KOPT-K1 (cell line): Measurements from ENCODE around the gene IL10.

Source experiments
- H3K27ac ChIP-seq: fragments of 200-600 bp; sonication (generic); 2 replicates; pipeline ENCODE4 v1.5.1; 2016; ENCODE audit warnings: antibody characterized with exemption, mild to moderate bottlenecking, low read depth, low read length; ENCODE audit not compliant: poor library complexity, severe bottlenecking
- H3K36me3 ChIP-seq: fragments of 200-600 bp; sonication (generic); 2 replicates; pipeline ENCODE4 v1.5.1; 2017; ENCODE audit warnings: antibody characterized with exemption, mild to moderate bottlenecking, low read length, moderate library complexity; ENCODE audit not compliant: insufficient read depth
- H3K9me3 ChIP-seq: fragments of 200-600 bp; sonication (generic); 2 replicates; pipeline ENCODE4 v1.5.1; 2017; ENCODE audit warnings: antibody characterized with exemption, low read length, mild to moderate bottlenecking; ENCODE audit not compliant: insufficient read depth, poor library complexity, severe bottlenecking

The IL10 gene

GRCh38 chr1:206760590-206760989 lies 11.7 kb downstream of the IL10 start:
- Histone ChIP-seq H3K9me3 (peaks cover 6% of the 10 kb centered on the region), H3K27ac (no peak overlapping the region), H3K36me3 (no peaks in the 10 kb centered on the region)

DNA sequence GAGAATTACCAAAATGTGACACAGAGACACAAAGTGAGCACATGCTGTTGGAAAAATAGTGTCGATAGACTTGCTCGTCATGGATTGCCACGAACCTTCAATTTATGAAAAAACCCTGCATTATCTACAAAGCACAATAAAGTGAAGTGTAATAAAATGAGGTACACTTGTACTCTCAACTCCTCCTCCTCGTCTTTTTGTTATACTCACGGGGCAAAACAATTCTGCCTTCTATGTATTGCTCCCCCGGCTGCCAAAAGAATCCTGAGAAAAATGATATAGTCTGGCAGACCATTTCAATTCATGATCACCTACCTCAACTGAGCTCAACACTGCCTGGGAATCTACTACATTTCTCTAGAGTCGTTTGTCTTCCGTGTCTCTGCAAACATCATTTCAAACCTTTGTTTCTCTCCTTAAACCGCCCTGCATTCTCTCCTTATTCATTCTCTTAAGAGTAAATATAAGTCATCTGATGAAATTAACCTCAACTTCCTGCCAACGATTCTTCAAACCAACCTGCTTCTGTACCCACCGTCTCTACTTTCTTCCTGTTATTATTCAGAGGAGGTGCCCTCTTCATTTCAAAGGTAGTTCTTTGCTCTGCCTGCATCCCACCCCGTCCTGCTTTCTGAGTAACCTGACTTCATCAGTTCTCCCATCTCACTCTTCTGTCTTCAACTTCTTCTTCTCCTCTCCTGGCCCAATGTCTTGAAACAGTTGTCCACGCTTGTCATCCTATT lies 14.6 kb downstream of the IL10 start:
- H3K27ac ChIP-seq = peak overlapping the region; percentile 95
- H3K9me3 ChIP-seq = no peaks in the 10 kb centered on the region

DNA sequence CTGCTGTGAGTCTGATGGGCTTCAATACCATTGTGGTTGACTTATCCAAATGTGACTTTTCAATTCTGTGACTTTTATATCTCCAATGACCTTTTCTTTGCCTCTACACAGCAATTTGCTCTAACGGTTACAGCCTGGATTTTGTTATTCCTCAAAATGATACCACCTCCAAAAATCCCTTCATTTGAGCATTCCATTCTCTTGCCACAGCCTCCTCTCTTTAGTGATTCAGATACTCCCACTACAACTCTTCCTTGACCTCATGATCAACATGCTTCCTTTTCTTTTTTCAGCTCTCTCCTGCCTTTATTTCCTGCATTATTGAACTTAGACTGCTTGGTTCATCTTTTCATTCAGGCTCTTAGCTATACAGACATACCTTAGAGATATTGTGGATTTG lies 18.3 kb downstream of the IL10 start:
- Histone ChIP-seq H3K27ac (no peak overlapping the region), H3K36me3 (no peaks in the 10 kb centered on the region), H3K9me3 (no peaks in the 10 kb centered on the region)

More for the DNA sequence above, 14.6 kb downstream of the IL10 start:
- no peaks in the 10 kb centered on the region for H3K36me3 ChIP-seq

GRCh38 chr1:206753141-206753540 lies 19.2 kb downstream of the IL10 start:
- Histone ChIP-seq H3K9me3 (no peaks in the 10 kb centered on the region), H3K36me3 (no peaks in the 10 kb centered on the region), H3K27ac (no peak overlapping the region)

- Histone ChIP-seq H3K36me3 (no peaks in the 10 kb centered on the region), H3K27ac (no peak overlapping the region)
Observed at GRCh38 chr1:206752481-206752880, 19.8 kb downstream of the IL10 start.

DNA sequence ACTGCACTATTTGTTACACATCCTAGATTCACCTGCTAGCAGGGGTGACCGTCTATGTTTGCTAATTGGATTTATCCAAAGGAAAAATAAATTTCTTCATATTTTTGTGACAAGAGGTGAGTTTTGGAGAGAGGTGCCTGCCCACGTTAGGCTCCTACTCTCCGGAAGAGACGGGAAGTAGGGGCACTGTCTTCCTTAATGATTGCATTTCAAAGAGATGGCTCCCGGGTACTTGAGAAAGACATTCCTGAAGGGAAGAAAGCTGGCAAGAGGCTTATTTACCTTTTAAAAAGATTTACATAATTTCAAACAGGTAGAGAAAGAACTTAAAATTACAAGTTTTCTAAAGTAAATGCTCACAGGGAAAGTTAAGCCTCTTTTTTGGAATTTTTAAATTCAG lies 20.4 kb downstream of the IL10 start:
- no peaks in the 10 kb centered on the region for H3K9me3 ChIP-seq
- H3K27ac ChIP-seq = no peak overlapping the region

More at GRCh38 chr1:206752481-206752880, 19.8 kb downstream of the IL10 start:
- H3K9me3 ChIP-seq = no peaks in the 10 kb centered on the region

GRCh38 chr1:206748348-206749030 lies 23.8 kb downstream of the IL10 start:
- Histone ChIP-seq H3K9me3 (no peaks in the 10 kb centered on the region), H3K27ac (no peak overlapping the region), H3K36me3 (no peaks in the 10 kb centered on the region)

More for the DNA sequence above, 20.4 kb downstream of the IL10 start:
- H3K36me3 ChIP-seq = no peaks in the 10 kb centered on the region

DNA sequence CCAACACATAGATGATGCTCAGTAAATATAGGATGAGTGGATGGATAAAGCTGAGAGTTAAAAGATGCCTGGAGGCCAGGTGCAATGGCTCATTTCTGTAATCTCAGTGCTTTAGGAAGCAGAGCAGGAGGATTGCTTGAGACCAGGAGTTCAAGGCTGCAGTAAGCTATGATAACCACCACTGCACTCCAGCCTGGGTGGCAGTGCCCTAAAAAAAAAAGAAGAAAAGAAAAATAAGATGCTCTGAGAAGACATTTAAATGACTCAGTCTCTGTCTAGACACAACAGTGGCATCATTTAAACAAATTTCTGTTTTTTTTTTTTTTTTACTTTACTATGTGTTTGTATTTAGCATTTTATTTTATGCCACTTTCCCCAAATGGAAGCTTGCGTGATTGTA lies 27.0 kb downstream of the IL10 start:
- Histone ChIP-seq H3K27ac (no peak overlapping the region), H3K36me3 (no peaks in the 10 kb centered on the region), H3K9me3 (no peaks in the 10 kb centered on the region)

DNA sequence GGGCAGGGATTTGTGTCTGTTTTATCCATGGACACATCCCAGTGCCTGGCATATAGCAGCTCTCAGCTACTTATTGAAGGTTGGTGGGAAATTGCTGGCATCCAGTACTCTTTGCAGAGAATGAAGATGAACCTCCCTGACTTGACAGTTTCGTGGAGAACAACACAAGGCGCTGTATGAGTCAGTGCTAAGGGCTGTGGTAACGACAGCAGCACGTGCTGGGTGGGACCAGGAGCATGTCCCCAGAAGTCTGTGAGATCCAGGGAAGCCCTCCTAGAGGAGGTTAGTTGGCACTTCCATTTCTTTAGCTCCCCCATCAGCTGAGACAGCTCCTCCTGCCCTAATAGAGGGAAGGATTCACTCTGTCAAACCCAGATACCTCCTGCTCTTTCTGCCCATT lies 27.6 kb downstream of the IL10 start:
- Histone ChIP-seq H3K36me3 (no peaks in the 10 kb centered on the region), H3K9me3 (no peaks in the 10 kb centered on the region), H3K27ac (no peak overlapping the region)

DNA sequence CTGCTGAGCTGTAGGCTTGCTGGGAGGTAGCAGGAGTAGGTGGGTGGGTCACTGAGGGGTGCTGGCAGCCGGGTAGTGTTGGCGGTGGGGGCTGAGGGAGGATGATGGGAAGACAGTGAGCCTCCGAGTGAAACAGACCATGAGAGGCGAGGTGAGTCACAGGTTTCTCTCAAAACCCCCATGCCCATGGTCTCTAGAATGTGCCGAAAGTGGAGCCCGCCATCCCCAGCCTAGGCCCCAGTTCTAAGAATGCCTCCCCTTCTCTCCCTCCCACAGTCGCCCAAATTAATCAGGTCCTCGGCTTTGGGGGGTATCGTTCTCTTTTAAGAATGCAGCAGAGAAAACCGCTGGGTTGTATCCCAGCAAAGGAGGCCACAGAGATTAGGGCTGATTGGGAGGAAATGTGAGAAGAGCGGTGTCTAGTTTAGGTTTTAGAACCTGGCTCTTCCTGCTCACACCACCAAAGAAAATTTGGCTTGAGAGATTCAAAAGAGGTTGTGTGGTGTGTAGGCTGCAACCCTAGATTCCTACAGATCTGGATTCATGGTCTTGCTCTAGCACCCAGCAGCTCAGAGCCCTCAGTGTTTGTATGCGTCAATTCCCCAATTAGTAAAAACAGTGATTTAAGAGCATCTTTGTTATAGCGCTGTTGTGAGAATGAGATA lies 29.4 kb downstream of the IL10 start:
- Histone ChIP-seq H3K9me3 (no peaks in the 10 kb centered on the region), H3K27ac (peak overlapping the region; percentile 72), H3K36me3 (no peaks in the 10 kb centered on the region)

DNA sequence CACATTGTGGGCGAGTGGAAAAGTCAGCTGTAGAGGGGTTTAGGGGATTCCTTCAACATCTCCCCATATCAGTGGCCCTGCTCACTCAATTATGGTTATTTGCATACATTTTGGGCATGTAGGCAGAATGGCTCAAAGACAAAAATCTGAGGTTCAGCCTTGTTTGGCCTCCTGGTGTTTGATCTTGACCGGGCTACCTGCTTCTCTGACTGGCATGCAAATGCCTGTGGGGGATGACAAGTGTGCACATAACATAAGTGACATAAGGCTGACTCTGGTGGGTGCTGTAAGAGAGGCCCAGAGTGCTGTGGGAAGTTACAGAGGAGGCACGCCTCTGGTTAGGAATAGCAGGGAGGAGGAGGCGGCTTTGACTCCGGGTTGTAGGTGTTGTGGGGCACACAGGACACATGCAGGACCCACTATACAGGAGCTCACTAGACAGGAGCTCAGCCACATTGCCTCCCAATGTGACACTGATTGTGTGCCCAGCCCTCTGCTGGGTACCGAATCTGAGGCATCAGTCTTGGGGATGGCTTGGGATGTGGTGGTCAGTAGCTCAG lies 31.1 kb downstream of the IL10 start:
- H3K27ac ChIP-seq = peak overlapping the region; percentile 72
- H3K36me3 ChIP-seq = no peaks in the 10 kb centered on the region
- H3K9me3 ChIP-seq = no peaks in the 10 kb centered on the region

DNA sequence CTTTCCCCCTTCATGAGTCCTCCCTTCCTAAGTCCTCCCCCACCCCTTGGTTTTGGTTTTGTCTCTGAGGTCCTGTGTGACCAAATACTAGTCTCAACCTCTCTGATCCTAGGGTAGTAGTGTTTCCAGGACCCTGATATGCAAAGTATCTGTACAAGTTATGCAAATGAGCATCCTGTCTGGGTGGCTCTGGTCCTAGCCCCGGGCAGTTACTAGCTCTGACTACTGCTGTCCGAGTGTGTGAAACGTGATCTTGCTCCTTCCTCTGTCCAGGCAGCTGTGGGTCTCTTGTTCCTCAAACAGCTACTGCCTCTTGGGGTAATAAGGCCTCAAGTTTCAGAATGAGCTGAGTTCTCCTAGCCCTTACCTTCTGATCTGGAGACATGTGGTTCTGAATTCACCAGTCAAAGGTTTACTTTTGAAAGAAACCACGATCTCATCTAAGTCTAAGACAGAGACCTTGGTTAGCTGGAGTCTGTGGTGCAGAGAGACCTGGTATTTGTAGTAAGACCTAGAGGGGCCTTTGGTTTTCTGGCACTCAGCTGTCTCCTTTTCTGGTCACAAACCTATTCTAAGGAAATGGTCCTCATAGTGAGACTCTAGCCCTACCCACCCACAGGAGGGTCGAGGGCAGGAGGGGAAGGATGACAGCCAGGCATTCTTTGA lies 32.8 kb downstream of the IL10 start:
- H3K27ac ChIP-seq = peak overlapping the region; percentile 74
- no peaks in the 10 kb centered on the region for H3K9me3 ChIP-seq
- no peaks in the 10 kb centered on the region for H3K36me3 ChIP-seq

DNA sequence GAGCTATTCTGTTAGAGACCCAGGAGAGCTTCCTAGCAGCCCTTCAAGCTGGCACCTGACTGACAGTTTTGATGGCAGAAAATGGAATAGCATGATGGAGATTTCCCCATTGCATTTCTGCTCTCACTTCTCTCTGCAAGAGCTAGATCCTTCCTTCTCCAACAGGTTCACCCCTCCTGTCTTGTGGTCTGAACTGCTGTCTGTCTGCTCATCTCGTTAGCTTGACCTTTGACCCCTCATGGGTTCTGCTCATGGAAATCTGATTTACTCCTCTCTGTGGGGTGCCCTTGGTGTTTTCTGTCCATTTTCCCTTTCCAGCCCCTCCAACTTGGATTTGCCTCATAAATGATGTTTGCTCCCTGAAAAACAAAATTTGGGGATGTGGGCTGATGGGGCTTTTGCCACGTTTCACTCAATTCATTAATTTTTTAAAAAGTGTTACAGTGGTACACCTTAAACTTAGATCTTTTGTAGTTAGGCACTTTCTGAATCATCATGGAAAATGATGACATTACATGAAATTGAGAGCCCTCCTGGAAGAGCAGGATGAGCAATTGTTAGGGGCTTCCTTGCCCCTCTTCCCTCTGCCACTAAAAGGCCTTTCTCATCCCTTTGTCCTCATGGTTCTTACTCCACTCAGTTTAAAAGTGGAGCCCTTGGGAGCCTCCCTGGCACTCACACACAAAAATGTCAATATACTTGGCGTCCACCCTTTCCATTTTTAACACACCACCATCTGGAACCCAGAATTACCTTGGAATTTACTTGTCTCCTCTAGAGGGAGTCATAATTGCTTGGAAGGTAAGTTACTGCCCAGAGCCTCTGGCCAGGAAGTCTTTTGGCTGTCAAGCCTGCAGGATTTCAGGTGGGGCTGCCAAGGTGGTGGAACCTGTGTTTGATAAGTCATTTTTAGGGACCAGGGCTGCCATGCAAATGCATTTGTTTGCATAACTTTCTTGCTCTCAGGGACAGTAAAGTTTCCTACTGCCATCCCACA lies 33.6 kb downstream of the IL10 start:
- Histone ChIP-seq H3K27ac (peak overlapping the region; percentile 74), H3K36me3 (no peaks in the 10 kb centered on the region), H3K9me3 (no peaks in the 10 kb centered on the region)

DNA sequence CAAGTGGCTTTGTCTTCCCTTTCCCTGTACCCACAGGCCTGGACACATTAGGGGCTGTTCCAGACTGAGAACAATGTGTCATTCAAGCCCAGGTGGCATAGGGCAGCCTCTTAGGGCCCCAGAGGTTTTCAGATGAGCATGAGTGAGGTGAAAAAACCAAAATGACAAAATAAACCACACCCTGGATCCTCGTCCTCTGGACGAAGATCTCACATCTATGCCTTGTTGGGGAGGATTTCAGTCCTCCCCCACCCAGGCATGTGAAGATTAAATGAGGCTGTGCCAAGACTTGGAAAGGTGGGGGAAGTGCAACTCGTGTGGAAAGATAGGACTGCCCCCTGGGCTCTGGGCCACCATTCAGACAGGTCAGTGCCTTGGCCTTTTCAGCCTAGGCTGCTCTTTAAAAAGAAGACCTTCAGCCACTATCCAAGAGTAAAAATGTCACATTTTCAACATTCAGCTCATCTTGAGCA lies 34.5 kb downstream of the IL10 start:
- H3K36me3 ChIP-seq = peaks cover 5% of the 10 kb centered on the region; the same call in 1 of the 2 replicates
- H3K9me3 ChIP-seq = no peaks in the 10 kb centered on the region
- peak overlapping the region; percentile 74 for H3K27ac ChIP-seq
